HG02870 (cell line): Measurements from ENCODE around the gene PPP1R9B.

Source experiments
- ATAC-seq: cut with Tn5 transposase; IDR thresholded peaks from one replicate; pipeline ENCODE4 v1.9.1; 2021; ENCODE audit warnings: mild to moderate bottlenecking, moderate library complexity; ENCODE audit not compliant: unreplicated experiment

The PPP1R9B gene

GRCh38 chr17:50150354-50151040 lies at the start of gene PPP1R9B:
Gene PPP1R9B (minus strand): TSS chr17:50150677. CDS start chr17:50150513, 164 bp downstream.
- ATAC-seq: no peak

GRCh38 chr17:50199803-50200456 lies 49.5 kb upstream of the PPP1R9B start:
- peak; percentile 29 for ATAC-seq

GRCh38 chr17:50199211-50199802 lies 48.8 kb upstream of the PPP1R9B start:
- no peak for ATAC-seq

GRCh38 chr17:50198026-50198669 lies 47.7 kb upstream of the PPP1R9B start:
- no peak for ATAC-seq

GRCh38 chr17:50196826-50197225 lies 46.3 kb upstream of the PPP1R9B start:
- no peak for ATAC-seq

- no peak for ATAC-seq
Observed at GRCh38 chr17:50196036-50196435, 45.6 kb upstream of the PPP1R9B start.

GRCh38 chr17:50194934-50195865 lies 44.7 kb upstream of the PPP1R9B start:
- no peak for ATAC-seq

- no peak for ATAC-seq
Observed at GRCh38 chr17:50194140-50194933, 43.9 kb upstream of the PPP1R9B start.

- ATAC-seq: no peak
Observed at GRCh38 chr17:50192618-50193291, 42.3 kb upstream of the PPP1R9B start.

GRCh38 chr17:50192144-50192617 lies 41.7 kb upstream of the PPP1R9B start:
- no peak for ATAC-seq

GRCh38 chr17:50191359-50192143 lies 41.1 kb upstream of the PPP1R9B start:
- ATAC-seq: no peak

GRCh38 chr17:50190603-50191358 lies 40.3 kb upstream of the PPP1R9B start:
- ATAC-seq: no peak

GRCh38 chr17:50190293-50190602 lies 39.8 kb upstream of the PPP1R9B start:
- ATAC-seq: no peak

GRCh38 chr17:50189550-50190292 lies 39.2 kb upstream of the PPP1R9B start:
- ATAC-seq: no peak

- ATAC-seq: no peak
Observed at GRCh38 chr17:50188921-50189549, 38.6 kb upstream of the PPP1R9B start.

GRCh38 chr17:50188531-50188920 lies 38.0 kb upstream of the PPP1R9B start:
- ATAC-seq: no peak
